ENCODE measurements around the gene APBB2. TPM values are rescaled to one million over a fixed set of nuclear protein-coding genes. Genes with fewer than 3 reads are reported as not detected.

APBB2 gene
- total RNA-seq, 2 experiments from 2014 or later: 0.22 TPM; not detected in 1

DNA sequence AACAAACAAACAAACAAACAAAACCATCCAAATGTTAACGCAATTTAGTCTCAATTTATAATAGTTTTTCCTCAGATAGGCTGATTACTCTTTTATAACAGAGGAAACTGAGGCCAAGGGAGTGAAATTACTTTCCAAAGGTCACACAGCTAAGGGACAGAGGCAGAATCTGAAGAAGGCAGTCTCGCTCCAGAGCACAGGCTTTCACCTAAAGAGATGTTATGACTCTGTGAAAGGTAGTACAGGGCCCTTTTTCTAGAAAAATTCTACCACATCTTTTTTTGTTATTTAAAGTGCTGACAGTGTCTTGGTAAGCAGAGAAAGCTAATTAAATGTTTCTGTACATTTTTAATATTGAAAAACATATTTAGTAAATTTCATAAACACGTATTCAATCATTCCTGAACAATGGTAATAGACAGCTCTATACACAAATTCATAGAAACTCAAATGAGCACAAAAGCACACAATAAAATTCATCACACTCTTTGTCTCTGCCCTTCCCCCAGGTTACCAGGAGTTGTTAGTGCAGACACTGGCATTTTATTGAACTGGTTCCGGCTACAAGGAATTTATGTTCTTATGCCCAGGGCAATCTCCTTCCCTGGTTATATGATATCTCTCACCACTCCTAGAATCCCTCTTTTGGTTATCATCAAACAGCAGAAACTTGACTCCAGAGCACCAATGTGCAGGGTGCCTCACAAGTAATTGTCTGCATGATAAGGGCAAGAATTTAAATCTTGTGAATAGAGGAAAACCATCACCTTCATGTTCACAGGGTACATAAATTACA, 7.7 kb upstream of the APBB2 start:
- Histone ChIP-seq H3K36me3 (ENCODE audit: insufficient read depth, low read length) (no peaks in the 10 kb centered on the region), H3K9me3 (ENCODE audit: control insufficient read depth in 1 of 2, insufficient read depth in 1 of 2, low read length in 2 of 2) (no peaks in the 10 kb centered on the region), H3K27me3 (ENCODE audit: control insufficient read depth in 1 of 2, insufficient read depth in 2 of 2, low read length in 2 of 2) (peaks cover 6 to 9% of the 10 kb centered on the region in 2 experiments), H3K27ac (ENCODE audit: low read depth in 1 of 2, low read length in 2 of 2) (no peak overlapping the region), H3K4me1 (ENCODE audit: insufficient read depth, low read length) (no peaks in the 10 kb centered on the region), H3K4me3 (ENCODE audit: low read length) (no peak overlapping the region)
- ATAC-seq (ENCODE audit: poor library complexity) (no peak), DNase-seq (no peak)
- Mint-ChIP-seq H3K27ac (no peak overlapping the region), H3K9me3 (no peaks in the 10 kb centered on the region), H3K4me1 (ENCODE audit: low read depth) (no peaks in the 10 kb centered on the region), H3K27me3 (peaks cover 63% of the 10 kb centered on the region), H3K4me3 (no peak overlapping the region), H3K36me3 (ENCODE audit: low read depth) (no peaks in the 10 kb centered on the region)
- no peak for TF ChIP-seq CTCF (IDR thresholded peaks at IDR 0.05)
- POLR2A ChIA-PET: no interaction called here
- intact Hi-C loops (cut with DNase I, micrococcal nuclease): no loop called here
- CTCF ChIA-PET: no interaction called here

GRCh38 chr4:41219421-41219950, 5.1 kb upstream of the APBB2 start:
- POLR2A ChIA-PET: no interaction called here
- Mint-ChIP-seq H3K27ac (no peak overlapping the region), H3K4me1 (ENCODE audit: low read depth) (peaks cover 17% of the 10 kb centered on the region), H3K36me3 (ENCODE audit: low read depth) (no peaks in the 10 kb centered on the region), H3K9me3 (no peaks in the 10 kb centered on the region), H3K27me3 (peaks cover 79% of the 10 kb centered on the region), H3K4me3 (no peak overlapping the region)
- no peak overlapping the region for H3K4me3 ChIP-seq (ENCODE audit: low read length)
- H3K9me3 ChIP-seq (ENCODE audit: control insufficient read depth in 1 of 2, insufficient read depth in 1 of 2, low read length in 2 of 2): peaks cover 0 to 3% of the 10 kb centered on the region in 2 experiments
- H3K27me3 ChIP-seq (ENCODE audit: control insufficient read depth in 1 of 2, insufficient read depth in 2 of 2, low read length in 2 of 2): peaks cover 23 to 30% of the 10 kb centered on the region in 2 experiments
- TF ChIP-seq CTCF (IDR thresholded peaks at IDR 0.05): no peak
- H3K36me3 ChIP-seq (ENCODE audit: insufficient read depth, low read length): no peaks in the 10 kb centered on the region
- ATAC-seq (ENCODE audit: poor library complexity) (no peak), DNase-seq (no peak)
- H3K27ac ChIP-seq (ENCODE audit: low read depth in 1 of 2, low read length in 2 of 2): no peak overlapping the region
- CTCF ChIA-PET: no interaction called here
- H3K4me1 ChIP-seq (ENCODE audit: insufficient read depth, low read length): peaks cover 14% of the 10 kb centered on the region
- intact Hi-C loops (cut with DNase I, micrococcal nuclease): loop anchor here in 1 of 2 experiments (5.0 to 10.0 kb wide), 2 partner anchors 245 to 292 kb away; no protein-coding TSS in a partner anchor

DNA sequence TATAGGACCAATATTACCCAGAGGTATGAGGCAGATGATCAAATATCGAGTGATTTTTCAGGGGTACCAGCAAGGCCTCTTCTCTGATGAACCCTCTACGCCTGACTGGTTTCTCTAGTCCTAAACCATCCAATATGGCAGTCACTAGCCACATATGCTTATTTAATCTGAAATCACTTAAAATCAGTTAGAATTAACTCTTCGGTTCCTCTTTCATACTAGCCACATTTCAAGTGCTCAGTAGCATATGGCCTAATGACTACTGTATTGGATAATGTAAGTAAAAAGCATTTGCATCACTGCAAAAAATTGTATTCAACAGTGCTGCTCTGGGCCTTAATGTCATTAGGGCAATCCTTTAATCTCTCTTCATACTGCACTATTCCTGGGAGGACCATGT, 4.4 kb upstream of the APBB2 start:
- H3K4me3 Mint-ChIP-seq: no peak overlapping the region
- Histone ChIP-seq H3K4me3 (ENCODE audit: low read length) (no peak overlapping the region), H3K36me3 (ENCODE audit: insufficient read depth, low read length) (no peaks in the 10 kb centered on the region), H3K27ac (ENCODE audit: low read depth in 1 of 2, low read length in 2 of 2) (no peak overlapping the region), H3K9me3 (ENCODE audit: control insufficient read depth in 1 of 2, insufficient read depth in 1 of 2, low read length in 2 of 2) (peaks cover 0 to 9% of the 10 kb centered on the region in 2 experiments), H3K27me3 (ENCODE audit: control insufficient read depth in 1 of 2, insufficient read depth in 2 of 2, low read length in 2 of 2) (peaks cover 26 to 37% of the 10 kb centered on the region in 2 experiments), H3K4me1 (ENCODE audit: insufficient read depth, low read length) (peaks cover 19% of the 10 kb centered on the region)
- peaks cover 78% of the 10 kb centered on the region for H3K27me3 Mint-ChIP-seq
- H3K4me1 Mint-ChIP-seq (ENCODE audit: low read depth): peaks cover 17% of the 10 kb centered on the region
- TF ChIP-seq CTCF (IDR thresholded peaks at IDR 0.05): no peak
- DNase-seq (no peak), ATAC-seq (ENCODE audit: poor library complexity) (no peak)
- H3K36me3 Mint-ChIP-seq (ENCODE audit: low read depth): no peaks in the 10 kb centered on the region
- H3K27ac Mint-ChIP-seq: no peak overlapping the region
- H3K9me3 Mint-ChIP-seq: no peaks in the 10 kb centered on the region
- ChIA-PET POLR2A (interaction anchor here (0.5 kb wide), 1 partner anchor 7 kb away, joined by 3 read pairs; no protein-coding TSS in a partner anchor), CTCF (interaction anchor here (0.7 to 1.0 kb wide), 2 partner anchors 24 to 63 kb away, joined by 3 read pairs; no protein-coding TSS in a partner anchor)
- intact Hi-C loops (cut with DNase I, micrococcal nuclease): loop anchor here in 1 of 2 experiments (5.0 to 10.0 kb wide), 2 partner anchors 244 to 291 kb away; no protein-coding TSS in a partner anchor
